ENCODE data around the gene FAM167B. TPM values are rescaled to one million over a fixed set of nuclear protein-coding genes. Genes with fewer than 3 reads are reported as not detected.

FAM167B gene
- total RNA-seq, 2 donors from 2014 or later, result 0.60 to 0.72 TPM

DNA sequence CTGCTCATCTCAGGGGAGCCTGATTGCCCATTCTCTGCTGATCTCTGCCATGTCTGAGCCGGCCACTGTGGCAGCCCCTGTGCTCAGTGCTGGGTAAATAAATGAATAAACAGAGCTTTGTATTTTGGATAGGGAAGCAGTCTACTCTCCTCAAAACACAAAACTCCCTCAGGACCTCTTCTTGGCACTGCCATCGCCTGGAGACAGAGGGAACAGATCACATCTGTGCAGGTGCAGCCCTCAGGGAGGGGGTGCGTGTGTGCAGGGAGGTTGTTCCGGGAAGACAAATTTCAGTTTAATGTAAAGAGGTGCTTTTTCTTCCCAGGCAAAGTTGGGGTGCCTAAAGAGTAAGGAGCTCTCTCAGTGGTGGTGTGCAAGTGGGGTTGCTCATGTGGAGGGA, 7.7 kb upstream of the FAM167B start:
- no peak for ATAC-seq
- no peaks in the 10 kb centered on the region for H3K27me3 Mint-ChIP-seq
- H3K36me3 Mint-ChIP-seq (ENCODE audit: low read depth), result no peaks in the 10 kb centered on the region
- H3K27ac Mint-ChIP-seq, result no peak overlapping the region
- DNase-seq, result no peak
- peaks cover 16% of the 10 kb centered on the region for H3K4me1 Mint-ChIP-seq
- no peaks in the 10 kb centered on the region for H3K9me3 ChIP-seq (ENCODE audit: control insufficient read depth, low read length, poor library complexity, severe bottlenecking)
- H3K4me3 Mint-ChIP-seq, result peak overlapping the region; percentile 91

DNA sequence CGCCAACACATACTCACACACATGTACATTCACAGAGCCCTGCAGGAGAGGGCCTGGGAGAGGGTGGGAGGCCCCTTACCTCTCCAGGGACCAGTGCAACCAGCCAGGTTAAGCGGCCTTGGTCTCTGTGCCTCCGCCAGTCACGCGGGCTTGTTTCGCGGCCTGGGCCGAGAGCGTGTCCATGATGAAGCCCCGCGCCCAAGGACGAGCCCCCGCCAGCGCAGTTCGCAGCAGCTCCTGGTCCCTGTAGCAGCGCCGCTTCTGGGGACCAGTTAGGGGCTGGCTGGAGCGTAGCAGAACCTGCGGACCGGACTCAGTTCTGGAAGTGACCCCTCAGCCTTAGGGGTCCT, 7.3 kb upstream of the FAM167B start:
- Mint-ChIP-seq H3K4me3 (peak overlapping the region; percentile 91), H3K36me3 (ENCODE audit: low read depth) (no peaks in the 10 kb centered on the region), H3K27me3 (no peaks in the 10 kb centered on the region), H3K4me1 (peaks cover 16% of the 10 kb centered on the region), H3K27ac (no peak overlapping the region)
- DNase-seq, result no peak
- no peak for ATAC-seq
- H3K9me3 ChIP-seq (ENCODE audit: control insufficient read depth, low read length, poor library complexity, severe bottlenecking), result no peaks in the 10 kb centered on the region

DNA sequence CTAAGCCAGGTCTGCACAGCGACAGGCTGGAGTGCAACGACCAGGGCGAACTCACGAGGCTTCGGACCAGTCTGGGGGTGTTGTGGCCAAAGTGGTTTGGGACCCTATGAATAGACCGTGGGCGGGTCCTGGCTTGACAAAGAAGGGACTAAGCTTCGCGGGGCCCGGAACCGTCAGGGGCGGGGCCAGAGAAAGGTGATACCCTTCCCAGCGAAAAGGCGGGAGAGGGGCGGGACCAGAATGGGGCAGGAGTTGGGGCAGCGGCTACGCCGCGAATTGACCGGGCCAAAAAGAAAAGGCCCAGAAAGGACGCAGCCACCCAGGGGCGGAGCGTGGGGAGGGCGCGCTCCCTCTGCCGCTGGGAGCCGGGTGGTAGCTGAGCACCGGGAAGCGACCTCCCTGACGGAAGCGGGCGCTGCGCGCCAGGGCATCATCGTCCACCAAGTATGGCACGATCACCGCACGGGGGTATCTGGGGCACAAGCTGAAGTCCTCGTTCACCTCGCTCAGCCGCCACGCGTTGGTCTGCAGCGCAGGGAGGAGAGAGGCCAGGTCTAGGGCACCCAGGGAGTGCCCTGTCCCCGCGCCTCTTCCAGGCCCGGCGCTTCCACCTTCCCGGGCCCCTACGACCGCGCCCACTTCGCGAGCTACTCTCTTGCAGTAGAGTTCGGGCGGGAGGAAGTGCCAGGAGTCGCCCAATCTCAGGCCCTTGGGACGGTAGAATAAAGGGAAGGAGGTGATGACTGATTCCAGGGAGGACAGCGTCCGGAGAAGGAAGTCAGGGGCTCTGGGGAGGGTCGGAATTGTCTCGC, 6.7 kb upstream of the FAM167B start:
- DNase-seq, result peak; percentile 29 to 62 (median 58)
- peak overlapping the region; percentile 72 for H3K27ac Mint-ChIP-seq
- peak overlapping the region; percentile 91 for H3K4me3 Mint-ChIP-seq
- no peaks in the 10 kb centered on the region for H3K27me3 Mint-ChIP-seq
- no peaks in the 10 kb centered on the region for H3K36me3 Mint-ChIP-seq (ENCODE audit: low read depth)
- no peaks in the 10 kb centered on the region for H3K9me3 ChIP-seq (ENCODE audit: control insufficient read depth, low read length, poor library complexity, severe bottlenecking)
- ATAC-seq, result peak; percentile 73
- H3K4me1 Mint-ChIP-seq, result peaks cover 16% of the 10 kb centered on the region

DNA sequence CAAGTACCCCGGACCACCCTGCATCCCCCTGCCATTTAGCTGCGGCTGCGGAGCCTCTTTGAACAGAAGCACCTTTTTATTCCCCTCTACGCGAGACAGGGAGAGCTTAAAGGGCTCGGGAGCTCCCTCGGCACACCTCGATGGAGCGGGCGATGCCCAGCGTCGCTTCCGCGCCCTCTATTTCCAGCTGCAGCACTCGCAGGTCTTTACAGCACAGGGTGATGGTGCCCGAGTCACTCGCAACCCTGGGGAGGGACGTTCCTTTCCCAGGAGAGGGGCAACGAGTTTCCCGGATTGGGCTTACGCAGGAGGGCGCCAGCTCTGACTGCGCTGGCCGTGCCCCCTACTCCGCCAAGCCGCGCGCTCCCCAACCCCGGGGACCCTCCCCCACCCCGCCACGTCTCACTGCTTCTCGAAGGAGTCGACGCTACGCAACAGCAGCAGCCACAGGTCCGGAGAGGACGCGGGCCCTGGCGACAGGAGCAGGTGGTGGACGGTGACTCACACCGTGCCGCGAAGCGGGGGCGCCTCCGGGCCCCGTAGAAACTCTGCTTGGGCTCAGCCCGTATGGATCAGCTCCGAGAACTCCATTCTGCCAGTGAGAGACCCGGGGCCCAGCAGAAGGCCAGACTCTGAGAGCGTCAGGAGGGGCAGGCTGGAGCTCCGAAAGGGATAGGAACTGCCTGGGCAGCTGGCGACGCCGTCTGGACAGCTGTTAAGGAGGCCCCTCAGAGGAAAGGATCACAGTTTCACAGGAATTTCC, 5.8 kb upstream of the FAM167B start:
- Mint-ChIP-seq H3K4me3 (peak overlapping the region; percentile 91), H3K4me1 (peaks cover 16% of the 10 kb centered on the region), H3K27ac (peak overlapping the region; percentile 89), H3K27me3 (no peaks in the 10 kb centered on the region), H3K36me3 (ENCODE audit: low read depth) (no peaks in the 10 kb centered on the region)
- no peaks in the 10 kb centered on the region for H3K9me3 ChIP-seq (ENCODE audit: control insufficient read depth, low read length, poor library complexity, severe bottlenecking)
- ATAC-seq, result peak; percentile 81
- peak; percentile 20 to 33 (median 21) for DNase-seq

DNA sequence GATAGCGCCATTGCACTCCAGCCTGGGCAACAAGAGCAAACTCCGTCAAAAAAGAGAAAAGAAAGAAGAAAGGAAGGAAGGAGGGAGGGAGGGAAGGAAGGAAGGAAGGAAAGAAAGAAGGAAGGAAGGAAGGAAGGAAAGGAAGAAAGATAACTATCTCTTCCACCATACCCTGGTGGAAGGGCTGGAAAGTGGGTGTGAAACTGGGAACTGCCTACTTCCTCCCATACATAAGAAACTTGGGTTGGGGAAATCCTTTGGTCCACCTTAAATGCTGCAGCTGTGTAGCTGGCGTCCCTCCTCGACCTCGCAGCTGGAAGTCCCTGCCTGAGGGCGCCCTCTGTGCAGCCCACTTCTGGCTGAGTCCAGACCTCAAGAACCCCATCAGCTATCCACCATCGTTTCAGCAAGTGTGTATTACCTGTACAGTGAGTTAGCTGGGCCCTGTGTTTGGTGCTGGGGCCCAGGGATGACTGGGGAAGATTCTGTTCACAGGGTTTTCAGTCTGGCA, 4.6 kb upstream of the FAM167B start:
- DNase-seq (no peak), ATAC-seq (no peak)
- Mint-ChIP-seq H3K4me3 (no peak overlapping the region), H3K36me3 (ENCODE audit: low read depth) (no peaks in the 10 kb centered on the region), H3K27ac (peak overlapping the region; percentile 89), H3K27me3 (no peaks in the 10 kb centered on the region), H3K4me1 (peaks cover 19% of the 10 kb centered on the region)
- no peaks in the 10 kb centered on the region for H3K9me3 ChIP-seq (ENCODE audit: control insufficient read depth, low read length, poor library complexity, severe bottlenecking)

DNA sequence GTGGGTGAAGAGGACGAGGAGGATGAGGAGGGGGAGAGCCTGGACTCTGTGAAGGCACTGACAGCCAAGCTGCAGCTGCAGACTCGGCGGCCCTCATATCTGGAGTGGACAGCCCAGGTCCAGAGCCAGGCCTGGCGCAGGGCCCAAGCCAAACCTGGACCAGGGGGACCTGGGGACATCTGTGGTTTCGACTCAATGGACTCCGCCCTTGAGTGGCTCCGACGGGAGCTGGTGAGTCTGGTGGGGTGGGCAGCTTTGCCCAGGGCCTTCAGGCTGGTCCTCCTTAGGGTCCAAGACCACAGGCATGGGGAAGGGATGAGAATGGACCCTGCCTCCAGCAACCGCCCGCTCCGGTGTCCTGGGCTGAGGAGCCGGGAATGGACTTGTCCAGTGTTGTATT, 430 bp downstream of the FAM167B start:
- DNase-seq (no peak), ATAC-seq (no peak)
- no peaks in the 10 kb centered on the region for H3K27me3 Mint-ChIP-seq
- peaks cover 11% of the 10 kb centered on the region for H3K36me3 Mint-ChIP-seq (ENCODE audit: low read depth)
- peaks cover 40% of the 10 kb centered on the region for H3K4me1 Mint-ChIP-seq
- H3K27ac Mint-ChIP-seq, result peak overlapping the region; percentile 100
- H3K4me3 Mint-ChIP-seq, result peak overlapping the region; percentile 99
- H3K9me3 ChIP-seq (ENCODE audit: control insufficient read depth, low read length, poor library complexity, severe bottlenecking), result no peaks in the 10 kb centered on the region

DNA sequence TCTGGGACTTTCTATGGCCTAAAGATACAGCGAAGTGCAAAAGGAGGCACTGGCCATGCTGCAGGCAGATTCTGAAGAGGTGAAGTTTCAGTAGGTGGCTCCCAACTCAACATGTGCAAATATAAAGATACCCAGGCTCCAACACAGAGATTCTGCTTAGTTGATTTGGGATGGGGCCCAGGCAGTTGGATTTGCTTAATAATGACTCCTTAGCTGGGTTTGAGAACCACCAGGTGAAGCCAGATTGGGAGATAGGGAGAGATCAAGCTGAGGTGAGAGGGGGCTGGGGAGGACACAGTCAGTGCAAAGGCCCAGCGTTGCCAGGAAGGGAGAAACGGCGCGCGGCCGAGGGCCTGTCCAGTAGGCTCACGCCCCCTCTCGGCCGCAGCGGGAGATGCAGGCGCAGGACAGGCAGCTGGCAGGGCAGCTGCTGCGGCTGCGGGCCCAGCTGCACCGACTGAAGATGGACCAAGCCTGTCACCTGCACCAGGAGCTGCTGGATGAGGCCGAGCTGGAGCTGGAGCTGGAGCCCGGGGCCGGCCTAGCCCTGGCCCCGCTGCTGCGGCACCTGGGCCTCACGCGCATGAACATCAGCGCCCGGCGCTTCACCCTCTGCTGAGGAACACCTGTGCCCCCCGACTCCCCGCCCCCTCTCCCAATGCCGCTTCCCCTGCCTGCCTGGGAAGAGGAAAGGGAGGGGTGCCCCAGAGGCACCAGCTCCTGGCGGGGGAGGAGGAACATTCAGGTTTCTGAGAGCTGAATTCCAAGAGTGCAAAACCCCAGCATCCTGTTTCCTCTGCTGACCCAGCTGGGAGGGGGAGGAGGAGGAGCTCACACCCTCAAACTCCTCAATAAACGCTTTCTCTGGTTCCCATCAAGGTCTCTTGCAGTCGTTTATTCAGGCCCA, 1.2 kb downstream of the FAM167B start:
- no peaks in the 10 kb centered on the region for H3K9me3 ChIP-seq (ENCODE audit: control insufficient read depth, low read length, poor library complexity, severe bottlenecking)
- H3K27me3 Mint-ChIP-seq, result no peaks in the 10 kb centered on the region
- H3K4me3 Mint-ChIP-seq, result peak overlapping the region; percentile 99
- peaks cover 46% of the 10 kb centered on the region for H3K4me1 Mint-ChIP-seq
- H3K36me3 Mint-ChIP-seq (ENCODE audit: low read depth), result peaks cover 17% of the 10 kb centered on the region
- ATAC-seq (peak; percentile 29), DNase-seq (peak; percentile 62 to 70 (median 69))
- peak overlapping the region; percentile 100 for H3K27ac Mint-ChIP-seq

DNA sequence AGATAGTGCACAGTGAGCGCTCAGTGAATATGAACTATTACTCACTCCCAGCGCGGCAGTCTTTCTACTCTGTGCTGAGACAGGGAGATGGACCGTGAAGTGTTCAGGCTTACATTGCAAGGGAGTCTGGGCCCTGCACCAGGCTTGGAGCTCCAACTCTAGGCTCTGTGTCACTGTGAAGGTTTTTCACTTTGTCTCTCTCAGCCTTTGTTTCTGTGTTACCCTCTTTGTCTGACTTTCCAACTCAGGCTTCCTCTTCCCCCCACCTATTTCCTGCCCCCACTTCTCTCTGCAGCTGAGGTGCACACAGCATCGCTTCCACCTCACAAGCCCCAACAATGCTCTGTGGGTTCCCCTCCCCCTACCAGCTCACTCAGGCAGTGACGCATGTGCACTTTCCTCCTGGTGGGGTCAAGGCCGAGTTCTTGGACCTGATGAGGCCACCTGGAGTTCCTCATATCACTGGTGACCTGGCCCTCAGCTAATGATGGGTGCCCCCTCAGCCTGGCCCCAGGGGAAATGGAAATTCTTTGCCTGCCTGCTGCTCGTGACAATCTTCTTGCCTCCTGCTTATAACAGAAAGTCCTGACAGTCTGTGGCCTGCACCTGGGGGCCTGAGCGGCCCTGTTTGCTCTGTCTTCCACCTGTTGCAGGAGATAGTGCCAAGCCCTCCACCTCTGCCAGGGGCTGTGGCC, 3.0 kb downstream of the FAM167B start:
- Mint-ChIP-seq H3K27me3 (no peaks in the 10 kb centered on the region), H3K4me3 (peak overlapping the region; percentile 99), H3K27ac (peak overlapping the region; percentile 100), H3K36me3 (ENCODE audit: low read depth) (peaks cover 17% of the 10 kb centered on the region), H3K4me1 (peaks cover 50% of the 10 kb centered on the region)
- DNase-seq (peak; percentile 50 to 74 (median 64)), ATAC-seq (peak; percentile 85)
- no peaks in the 10 kb centered on the region for H3K9me3 ChIP-seq (ENCODE audit: control insufficient read depth, low read length, poor library complexity, severe bottlenecking)

DNA sequence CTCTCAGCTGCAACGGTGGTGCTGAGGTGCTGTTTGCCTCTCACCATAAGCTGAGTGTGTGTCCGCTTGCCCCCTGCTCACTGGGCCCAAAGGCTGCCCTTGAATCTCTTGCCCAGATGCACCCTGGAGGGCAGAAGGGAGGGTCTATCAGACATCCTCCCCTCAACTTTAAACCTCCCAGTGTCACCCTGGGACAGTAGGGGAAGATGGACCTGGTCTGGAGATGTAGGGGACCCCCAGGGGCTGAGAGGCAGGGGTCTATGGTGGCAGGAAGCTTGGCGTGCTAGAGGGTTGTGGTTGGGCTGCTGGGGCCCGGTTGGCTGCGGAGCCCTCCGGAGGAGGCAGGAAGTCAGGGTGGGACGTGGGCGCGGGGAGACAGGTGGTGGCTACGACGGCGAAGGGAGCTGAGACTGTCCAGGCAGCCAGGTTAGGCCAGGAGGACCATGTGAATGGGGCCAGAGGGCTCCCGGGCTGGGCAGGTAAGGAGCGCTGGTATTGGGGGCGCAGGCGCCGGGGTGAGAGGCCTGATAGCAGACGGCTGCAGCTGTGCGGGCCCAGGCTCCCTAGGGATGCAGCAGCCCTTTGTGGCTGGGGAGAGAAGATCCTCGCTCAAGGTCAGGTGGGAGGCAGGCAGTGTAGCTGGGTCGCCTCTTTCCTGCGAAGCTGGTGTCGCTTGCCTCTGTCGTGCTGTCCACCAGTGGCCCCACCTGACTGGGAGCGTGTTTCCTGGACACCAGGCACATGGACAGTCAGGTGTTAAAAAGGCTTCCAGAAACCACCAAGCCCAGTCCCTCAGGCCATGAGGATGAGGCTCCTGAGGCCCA, 4.1 kb downstream of the FAM167B start, which contains the start of gene LCK:
Gene LCK (plus strand): TSS at position 373 of the 824 bp plus-strand sequence. CDS start 23,065 bp downstream, outside the sequence.
- no peaks in the 10 kb centered on the region for H3K27me3 Mint-ChIP-seq
- peaks cover 54% of the 10 kb centered on the region for H3K4me1 Mint-ChIP-seq
- H3K27ac Mint-ChIP-seq, result peak within 1 kb of the TSS; percentile 100
- ATAC-seq (peak; percentile 15), DNase-seq (peak in 2 of 3 donors; percentile 33 to 42)
- peak within 1 kb of the TSS; percentile 99 for H3K4me3 Mint-ChIP-seq
- no peaks in the 10 kb centered on the region for H3K9me3 ChIP-seq (ENCODE audit: control insufficient read depth, low read length, poor library complexity, severe bottlenecking)
- peaks cover 17% of the 10 kb centered on the region for H3K36me3 Mint-ChIP-seq (ENCODE audit: low read depth)

DNA sequence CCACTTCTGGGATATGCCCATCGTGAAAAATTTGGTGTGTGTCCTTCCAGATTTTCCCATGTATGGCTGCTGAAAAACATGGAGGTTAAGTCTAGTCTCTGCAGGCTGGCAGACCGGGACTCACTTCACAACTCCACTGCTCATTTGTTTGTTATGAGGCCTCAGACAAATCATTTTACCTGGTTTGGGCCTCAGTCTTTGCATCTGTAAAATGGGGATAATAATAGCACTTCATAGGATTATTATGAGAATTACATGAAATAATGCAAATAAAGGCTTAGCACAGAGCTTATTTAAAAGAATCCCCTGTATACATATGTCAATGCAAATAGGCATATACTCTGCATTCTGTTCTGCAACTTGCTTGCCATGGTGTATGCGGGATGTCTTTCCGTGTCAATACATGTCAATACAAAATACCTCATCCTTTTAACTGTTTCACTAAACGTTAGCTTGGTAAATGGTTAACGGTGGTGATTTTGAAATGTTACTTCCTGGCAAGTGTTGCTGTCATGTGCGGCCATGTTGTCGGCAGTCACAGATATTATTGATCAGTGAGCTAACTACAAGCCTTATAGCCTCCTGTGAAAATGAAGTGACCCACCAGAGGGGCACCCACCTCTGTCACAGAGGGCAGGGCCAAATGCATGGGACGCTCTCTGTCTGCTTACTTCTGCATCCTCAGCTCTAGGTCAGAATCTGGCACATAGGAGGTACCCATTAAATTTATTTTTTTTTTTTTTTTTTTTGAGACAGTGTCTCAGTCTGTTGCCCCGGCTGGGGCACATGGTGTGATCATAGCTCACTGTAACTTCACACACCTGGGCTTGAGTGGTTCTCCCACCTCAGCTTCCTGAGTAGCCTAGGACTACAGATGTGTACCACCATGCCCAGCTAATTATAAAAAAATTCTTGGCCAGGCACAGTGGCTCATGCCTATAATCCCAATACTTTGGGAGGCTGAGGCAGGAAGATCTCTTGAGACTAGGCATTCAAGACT, 8.3 kb downstream of the FAM167B start:
- Mint-ChIP-seq H3K27me3 (no peaks in the 10 kb centered on the region), H3K36me3 (ENCODE audit: low read depth) (peaks cover 17% of the 10 kb centered on the region), H3K27ac (peak overlapping the region; percentile 100), H3K4me1 (peaks cover 42% of the 10 kb centered on the region), H3K4me3 (peak overlapping the region; percentile 99)
- DNase-seq (no peak), ATAC-seq (peak; percentile 24)
- no peaks in the 10 kb centered on the region for H3K9me3 ChIP-seq (ENCODE audit: control insufficient read depth, low read length, poor library complexity, severe bottlenecking)
